Putamen (tissue), 1 donor: ENCODE data around the gene HOXB6.

Experiments
- DNase-seq: peaks from one replicate; pipeline ENCODE4 v3.0.0-alpha.2; 2016; ENCODE audit warnings: low spot score

Gene HOXB6

DNA sequence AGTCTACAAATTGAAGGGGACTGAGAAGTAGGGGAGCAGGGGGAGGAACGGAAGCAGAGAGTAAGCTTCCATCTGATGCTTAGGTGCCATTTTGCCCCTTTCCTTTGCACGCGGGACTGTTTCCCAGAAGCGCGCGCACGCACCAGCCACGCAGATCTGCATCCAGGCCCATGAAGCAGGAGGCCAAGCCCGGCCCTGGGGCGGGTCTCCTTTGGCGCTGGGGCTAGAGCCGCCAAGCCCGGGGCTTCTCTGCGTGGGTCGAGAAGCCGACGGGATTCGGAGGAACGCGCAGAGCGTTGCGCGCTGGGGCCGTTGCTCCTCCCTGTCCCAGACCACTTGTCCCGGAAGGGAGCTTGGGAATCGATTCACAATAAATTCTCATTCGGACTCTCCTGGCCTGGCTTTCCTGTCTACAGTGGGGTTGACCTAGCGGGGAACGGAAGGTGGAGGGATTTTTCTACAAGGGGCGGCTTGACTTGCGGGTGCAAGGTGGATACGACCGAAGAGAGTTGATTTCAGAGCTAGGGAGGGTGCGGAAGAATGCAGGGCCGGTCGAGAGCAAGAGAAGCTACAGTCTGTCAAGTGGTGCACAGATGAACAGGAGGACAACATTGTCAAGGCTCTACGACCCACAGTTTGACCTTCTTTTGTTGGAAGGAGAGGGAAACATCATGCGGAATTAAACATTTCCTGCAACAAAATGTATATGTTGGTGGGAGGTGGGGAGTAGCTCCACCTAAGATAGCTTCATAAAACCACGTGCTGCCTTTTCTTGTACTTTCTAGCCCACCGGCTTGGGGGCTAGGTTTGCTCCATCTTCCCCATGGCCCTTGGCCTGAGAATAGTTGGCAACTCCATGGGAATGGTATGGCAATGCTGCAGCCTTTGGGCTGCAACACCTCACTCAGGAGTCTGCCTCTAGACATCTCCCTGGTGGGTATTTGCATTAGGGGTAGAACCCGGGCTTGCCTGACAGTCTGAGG is 16.9 kb upstream of the HOXB6 start:
- no peak for DNase-seq

- no peak for DNase-seq
Observed at GRCh38 chr17:48620461-48621139, 15.8 kb upstream of the HOXB6 start.

DNA sequence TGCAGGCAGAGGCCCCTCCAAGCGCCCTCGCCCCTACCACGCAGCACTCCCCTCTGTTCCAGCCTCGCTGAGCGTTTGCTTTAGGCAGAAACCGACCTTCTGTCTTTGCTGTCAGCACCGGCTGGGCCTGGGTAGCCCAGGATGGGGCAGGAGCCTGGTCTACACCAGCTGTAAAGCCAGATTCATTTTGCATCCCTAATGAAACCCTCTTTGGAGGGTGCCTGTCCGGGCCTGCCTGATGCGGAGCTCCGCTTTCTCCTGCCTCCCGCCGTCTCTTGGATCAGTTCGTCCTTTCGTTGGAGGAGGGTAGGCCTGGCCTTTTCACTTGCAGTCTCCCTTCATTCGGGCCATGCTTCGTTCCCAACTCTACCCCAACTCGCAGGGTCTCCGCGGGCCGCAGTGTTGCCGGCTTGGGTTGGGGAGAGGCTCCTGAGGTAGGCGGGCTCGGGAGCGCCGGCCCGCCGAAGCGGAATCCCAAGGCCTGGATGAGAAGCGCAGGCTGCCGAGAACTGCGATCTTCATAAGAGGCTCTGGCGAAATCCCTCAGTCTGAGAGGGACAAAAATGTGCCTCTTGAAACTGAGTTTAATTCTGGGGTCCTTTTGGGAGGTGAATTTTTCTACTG is 15.2 kb upstream of the HOXB6 start:
- no peak for DNase-seq

DNA sequence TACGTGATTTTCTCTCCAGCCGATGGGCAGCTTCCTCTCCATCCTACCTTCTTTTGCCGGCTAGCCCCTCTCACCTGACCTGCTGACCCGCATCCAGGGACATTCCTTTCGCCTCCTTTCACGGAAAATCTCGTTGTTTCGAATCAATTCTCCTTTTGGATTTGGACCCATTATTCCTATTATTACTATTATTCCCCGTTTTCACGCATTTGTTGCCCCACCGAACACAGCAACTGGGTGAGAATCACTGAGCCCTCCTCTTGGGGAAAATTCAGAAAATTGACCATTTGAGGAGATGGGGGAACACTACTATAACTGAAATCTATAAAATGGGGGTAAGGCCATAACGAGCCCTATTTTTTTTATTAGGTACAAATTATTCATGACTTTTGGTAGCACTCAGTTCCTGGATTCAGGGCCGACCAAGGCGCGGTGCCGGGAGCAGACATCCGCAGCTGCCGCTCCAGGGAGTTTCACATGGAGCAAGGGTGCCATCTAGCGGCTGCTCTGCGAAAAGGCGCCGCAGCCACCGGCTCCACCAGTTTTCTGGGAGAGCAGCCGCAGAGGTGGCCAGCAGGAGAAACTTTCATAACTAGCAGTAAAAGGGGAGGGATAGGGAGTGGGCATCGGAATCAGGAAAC is 13.6 kb upstream of the HOXB6 start:
- DNase-seq = peak; percentile 67

DNA sequence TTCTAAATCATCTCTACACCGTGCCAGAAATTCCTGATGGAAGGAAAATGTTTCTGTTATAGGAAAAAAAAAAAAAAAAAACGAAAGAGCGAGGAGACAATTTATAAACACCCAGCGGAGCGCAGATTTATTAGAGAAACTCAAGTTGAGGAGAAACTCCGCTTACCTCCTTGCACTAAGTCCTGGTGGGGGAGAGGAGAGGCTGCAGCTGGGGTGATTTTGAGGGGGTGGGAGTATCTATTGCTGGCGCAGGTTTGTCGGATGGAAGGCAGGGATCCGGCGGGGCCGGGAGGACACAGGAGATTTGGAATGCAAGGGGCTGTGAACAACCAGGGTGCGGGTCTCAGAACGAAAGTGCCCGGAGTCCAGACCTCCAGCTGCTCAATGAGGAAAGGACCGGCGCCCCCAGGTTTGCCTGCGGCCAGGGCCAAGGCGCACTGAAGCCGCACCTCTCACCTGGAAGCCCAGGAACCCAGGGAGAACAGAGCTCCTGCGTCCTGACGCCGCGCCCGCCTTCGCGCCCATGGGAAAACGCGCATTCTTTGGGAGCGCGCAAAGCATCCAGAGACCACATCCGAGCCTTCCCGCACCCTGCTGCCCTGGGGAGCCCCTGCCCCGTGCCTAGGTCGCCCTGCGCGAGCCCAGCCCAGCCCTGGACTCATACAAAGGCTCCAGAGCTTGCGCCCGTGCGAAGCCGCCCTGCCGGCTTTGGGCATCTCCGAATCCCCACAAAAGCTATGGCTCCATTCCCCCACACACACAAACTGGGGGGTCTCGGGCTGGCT is 12.9 kb upstream of the HOXB6 start:
- DNase-seq = no peak

DNA sequence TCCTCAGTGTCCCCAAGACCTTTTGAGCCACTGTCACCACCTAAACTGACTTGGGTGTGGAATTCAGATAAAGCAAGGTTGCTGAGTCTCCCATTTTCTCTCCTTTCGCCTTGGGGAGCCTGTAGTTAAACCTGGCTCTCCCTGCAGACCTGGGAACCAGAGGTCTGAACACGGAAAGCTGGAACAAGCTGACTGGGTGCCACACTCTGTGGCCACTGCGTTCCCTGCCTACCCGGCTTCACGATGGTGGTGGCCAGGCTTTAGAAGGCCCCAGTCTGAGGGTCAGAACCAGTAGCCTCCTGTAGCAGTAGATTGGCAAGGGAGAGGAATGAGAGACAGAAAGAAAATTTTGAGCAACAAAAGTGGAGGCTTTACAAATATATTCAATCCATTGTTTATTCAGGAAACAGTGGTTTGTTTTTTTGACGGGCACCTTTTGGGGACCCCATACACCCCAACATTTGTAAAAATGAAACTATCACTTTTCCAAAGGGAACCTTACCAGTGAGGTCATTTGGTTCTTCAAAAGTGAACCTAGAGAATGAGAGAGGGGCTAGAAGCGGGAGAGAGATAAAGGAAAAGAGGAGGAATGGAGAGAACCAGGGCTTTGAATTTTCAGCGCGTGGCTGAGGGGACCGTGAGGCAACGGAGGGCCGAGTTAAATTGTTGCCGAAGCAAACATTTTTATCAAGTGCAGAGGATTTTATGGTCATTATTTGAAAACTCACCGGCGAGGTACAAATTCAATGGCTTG is 12.1 kb upstream of the HOXB6 start:
- DNase-seq = no peak

DNA sequence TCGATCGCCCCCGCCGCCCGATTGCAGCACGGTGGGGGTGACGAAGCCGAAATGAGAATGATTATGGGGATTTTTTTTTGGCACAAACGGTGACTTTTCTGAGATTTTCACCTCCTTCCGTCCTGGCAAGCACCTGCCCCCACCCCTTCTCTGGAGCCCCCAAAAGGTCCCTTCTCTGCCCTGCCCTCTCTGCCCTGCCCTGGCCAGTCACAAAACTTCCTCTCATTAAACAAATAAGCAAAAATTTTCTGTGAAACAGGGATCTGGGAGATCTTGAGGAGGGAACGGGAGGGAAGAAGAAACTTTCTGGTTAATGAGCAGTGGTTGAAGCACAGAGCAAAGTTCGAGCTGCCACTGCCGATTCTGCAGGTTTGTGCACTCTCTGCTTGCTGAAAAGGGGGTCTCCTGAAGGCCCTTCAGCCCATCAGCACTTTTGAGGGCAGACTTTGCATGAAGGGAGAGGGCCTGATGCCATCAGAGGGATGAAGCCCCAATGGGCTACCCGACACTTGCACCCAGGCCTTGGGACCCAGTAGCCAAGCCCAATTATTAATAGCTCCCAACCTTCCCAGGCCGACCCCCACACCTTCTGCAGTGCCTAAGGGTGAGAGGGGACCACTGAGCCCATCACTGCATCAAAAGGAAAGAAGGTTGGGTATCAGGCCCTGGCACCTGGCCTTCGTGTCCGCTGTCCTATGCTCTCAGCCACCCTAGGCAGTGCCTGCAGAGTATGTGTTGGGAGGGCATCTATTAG is 11.4 kb upstream of the HOXB6 start:
- no peak for DNase-seq

DNA sequence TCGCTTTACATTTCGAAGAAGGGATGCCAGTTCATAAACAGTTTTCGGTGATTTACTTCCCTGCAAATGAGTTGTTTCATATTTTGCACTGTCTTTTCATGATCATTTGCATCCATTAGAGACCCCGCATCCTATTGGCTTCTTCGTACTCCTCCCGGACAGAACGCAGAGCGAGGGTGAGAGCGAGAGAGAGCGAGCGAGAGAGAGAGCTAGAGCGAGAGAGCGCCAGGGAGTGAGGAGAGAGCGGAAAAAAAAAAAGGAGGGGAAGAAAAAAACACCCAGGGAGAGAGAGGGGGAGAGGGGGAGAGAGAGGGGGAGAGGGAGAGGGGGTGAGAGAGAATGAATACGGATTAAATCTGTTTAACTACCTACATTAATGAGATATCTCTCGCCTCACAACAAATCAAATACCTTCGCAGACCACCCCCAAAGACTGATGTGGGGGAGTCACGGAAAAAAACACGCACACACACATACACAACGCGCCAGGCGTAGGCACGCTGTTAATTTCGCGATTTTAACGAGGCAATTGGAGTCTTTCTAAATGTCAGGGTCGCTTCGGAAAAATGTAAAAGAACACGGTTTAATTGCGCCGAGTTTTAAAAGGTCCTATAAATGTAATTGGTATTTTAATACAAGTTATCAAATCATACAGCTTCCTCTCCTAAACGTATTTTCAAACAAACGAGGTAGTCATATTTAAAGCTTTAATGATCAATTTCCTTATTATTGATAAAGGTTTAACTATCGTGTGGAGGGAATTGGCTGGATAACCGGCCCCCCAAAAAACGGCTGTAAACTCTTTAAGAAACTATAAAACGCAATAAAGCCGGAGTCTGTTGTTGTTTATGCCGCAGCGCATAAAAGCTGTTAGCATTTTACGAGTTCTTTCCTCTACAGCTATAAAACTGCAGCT is 10.5 kb upstream of the HOXB6 start, which contains the start of gene HOXB8:
TSS of gene HOXB8 (minus strand) at position 246 of the 916 bp plus-strand sequence. CDS start 588 bp downstream, outside the sequence.
- DNase-seq = no peak

- DNase-seq = no peak
Observed at GRCh38 chr17:48613862-48614694, 9.3 kb upstream of the HOXB6 start.

DNA sequence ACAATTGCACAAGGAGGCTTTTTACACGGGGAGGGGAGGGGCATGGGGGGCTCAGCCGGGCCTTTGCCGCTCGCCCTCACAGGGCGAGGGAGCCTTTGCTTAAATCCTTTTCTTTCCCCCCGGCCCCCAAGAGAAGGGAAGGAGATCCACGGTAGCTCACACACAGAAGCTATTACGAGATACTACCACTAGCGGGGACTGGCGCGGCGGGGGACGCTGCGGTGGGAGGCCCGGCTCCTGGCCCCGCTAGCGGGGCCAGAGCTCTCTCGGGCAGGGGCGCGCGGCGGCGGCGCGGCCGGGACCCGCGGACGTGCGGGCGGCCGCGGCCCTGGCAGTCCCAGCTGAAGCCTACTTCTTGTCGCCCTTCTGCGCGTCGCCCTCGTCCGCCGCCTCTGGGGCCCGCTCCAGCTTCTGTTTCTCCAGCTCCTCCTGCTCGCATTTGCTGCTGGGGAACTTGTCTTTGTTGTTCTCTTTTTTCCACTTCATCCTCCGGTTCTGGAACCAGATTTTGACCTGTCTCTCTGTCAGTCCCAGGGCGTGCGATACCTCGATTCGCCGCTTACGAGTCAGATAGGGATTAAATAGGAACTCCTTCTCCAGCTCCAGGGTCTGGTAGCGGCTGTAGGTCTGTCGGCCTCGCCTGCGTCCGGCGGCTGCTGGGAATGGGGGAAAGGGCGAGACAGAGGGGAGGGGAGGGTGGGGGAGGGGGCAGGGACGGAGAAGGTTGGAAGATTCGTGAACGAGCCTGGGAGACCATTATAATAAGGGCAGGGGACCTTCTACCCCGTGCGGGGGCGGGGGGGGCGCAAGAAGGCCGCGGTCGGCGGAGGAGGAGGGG is 8.3 kb upstream of the HOXB6 start:
- no peak for DNase-seq

- DNase-seq = no peak
Observed at GRCh38 chr17:48612456-48612853, 7.7 kb upstream of the HOXB6 start.

DNA sequence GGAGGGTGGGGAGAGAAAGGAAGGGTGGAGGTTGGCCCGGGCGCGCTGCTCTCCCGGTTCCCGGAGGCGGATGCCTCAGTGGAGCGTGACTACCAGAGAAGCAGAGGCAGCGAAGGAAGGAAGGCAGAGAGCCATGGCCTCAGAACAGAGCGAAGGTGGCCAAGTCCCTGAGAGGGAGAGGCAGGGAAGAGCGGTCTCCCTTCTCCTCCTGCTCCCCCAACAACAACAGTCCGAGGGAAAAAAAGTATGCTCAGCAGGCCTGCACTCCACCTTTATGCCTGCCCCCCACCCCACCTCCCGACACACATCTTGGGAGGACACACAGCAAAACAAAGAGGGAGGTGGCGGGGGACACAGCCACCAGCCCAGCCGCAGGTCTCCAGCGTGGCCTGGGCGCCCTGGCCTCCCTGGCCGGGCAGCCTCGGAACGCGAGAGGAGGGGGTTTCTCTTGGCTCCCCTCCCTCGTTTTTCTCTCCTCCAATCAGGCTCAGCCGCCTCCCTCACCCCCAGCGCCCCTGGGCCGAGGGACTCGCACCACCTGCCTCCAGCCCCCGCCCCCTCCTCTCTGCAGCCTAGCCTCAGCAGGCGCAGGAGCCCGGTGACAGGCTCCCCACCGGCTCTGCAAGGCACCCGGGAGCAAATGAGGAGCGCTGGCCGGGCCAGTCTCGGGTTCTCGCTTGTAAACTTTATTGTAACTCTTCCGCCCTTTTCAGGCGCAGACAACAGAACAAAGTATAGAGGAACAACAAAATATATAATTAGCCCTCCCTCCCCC is 7.1 kb upstream of the HOXB6 start:
- DNase-seq = no peak

DNA sequence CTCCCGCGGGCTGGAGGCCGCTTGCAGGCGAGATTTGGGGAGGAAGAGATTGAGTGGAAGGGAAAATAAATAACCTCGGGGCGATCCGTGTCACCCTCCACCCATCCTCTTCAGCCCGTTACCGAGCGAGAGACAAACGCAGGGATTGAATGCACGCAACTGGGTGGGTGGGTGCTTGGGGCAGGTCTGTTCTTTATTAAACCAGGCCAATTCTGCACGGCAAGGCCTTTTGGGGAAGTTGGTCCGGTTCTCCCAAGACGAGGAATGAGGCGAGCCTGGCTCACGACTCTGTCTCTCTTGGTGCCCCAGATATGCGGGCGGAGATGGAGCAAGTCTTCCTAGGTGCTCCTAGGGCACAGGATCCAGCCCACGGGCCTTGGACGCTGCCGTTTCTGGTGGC is 6.4 kb upstream of the HOXB6 start:
- no peak for DNase-seq

GRCh38 chr17:48610282-48611211 is 5.8 kb upstream of the HOXB6 start, which contains the start of gene HOXB7:
Gene HOXB7, minus strand, starts transcription at chr17:48611017. Its CDS starts 99 bp downstream, at chr17:48610918.
- DNase-seq = no peak

DNA sequence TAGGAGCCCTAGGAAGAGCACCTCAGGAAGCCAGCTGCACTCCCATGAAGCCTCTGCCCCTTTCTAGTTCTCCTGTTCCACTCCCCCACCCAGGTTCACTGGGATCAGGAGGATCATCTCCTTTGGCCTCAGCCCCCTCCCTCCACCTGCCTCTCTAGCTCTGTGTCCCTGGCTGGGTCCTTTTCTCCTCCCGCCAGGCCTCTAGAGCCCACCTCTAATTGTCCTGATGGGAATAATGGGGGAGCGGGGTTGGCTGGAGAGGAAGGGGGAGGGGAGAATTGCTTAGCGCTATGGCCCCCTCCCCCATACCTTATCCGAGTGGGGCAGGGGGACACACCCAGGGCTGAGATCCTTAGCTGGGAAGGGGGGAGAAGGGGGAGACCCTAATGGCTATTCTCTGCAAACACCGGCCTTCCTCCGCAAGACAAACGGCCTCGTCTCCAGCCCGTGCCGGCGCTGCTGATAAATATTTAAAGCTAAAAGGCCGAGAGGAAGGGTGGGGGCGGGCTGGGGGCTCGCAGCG is 5.0 kb upstream of the HOXB6 start:
- DNase-seq = no peak
